ENCODE measurements around the gene HYLS1. TPM values are rescaled to one million over a fixed set of nuclear protein-coding genes. Genes with fewer than 3 reads are reported as not detected.
"Not testable (repeated sequence)": the region's sequence is repeated elsewhere in the genome, so short reads cannot be mapped to it uniquely, and the experiment has no call there.

HYLS1 gene, protein sequence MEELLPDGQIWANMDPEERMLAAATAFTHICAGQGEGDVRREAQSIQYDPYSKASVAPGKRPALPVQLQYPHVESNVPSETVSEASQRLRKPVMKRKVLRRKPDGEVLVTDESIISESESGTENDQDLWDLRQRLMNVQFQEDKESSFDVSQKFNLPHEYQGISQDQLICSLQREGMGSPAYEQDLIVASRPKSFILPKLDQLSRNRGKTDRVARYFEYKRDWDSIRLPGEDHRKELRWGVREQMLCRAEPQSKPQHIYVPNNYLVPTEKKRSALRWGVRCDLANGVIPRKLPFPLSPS
- 1 to 10 TPM; 6.1 to 8.7 (median 6.9) TPM for total RNA-seq
- polyA plus RNA-seq = 1 to 10 TPM; 3.0 to 4.6 (median 3.6) TPM

- Histone ChIP-seq H3K4me1 (peaks cover 0 to 13% (median 5%) of the 10 kb centered on the region in 4 donors), H3K27ac (peak within 1 kb of the TSS; percentile 93 to 99 (median 96)), H3K4me3 (peak within 1 kb of the TSS; percentile 59 to 88 (median 70)), H3K36me3 (peaks cover 0 to 2% (median 0%) of the 10 kb centered on the region in 4 donors), H3K9me3 (no peaks in the 10 kb centered on the region), H3K27me3 (no peaks in the 10 kb centered on the region)
- TF ChIP-seq EP300 (IDR thresholded peaks at IDR 0.05) (peak in 1 of 4 donors; percentile 24), POLR2AphosphoS5 (IDR thresholded peaks at IDR 0.05) (peak; percentile 85 to 95 (median 90)), POLR2A (IDR thresholded peaks at IDR 0.05) (peak; percentile 30 to 48)
- TF ChIP-seq, protein P1, sequence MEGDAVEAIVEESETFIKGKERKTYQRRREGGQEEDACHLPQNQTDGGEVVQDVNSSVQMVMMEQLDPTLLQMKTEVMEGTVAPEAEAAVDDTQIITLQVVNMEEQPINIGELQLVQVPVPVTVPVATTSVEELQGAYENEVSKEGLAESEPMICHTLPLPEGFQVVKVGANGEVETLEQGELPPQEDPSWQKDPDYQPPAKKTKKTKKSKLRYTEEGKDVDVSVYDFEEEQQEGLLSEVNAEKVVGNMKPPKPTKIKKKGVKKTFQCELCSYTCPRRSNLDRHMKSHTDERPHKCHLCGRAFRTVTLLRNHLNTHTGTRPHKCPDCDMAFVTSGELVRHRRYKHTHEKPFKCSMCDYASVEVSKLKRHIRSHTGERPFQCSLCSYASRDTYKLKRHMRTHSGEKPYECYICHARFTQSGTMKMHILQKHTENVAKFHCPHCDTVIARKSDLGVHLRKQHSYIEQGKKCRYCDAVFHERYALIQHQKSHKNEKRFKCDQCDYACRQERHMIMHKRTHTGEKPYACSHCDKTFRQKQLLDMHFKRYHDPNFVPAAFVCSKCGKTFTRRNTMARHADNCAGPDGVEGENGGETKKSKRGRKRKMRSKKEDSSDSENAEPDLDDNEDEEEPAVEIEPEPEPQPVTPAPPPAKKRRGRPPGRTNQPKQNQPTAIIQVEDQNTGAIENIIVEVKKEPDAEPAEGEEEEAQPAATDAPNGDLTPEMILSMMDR (IDR thresholded peaks at IDR 0.05) = peak in 1 of 4 experiments; percentile 19
- DNase-seq = peak; percentile 98
- intact Hi-C loops (cut with DNase I) = loop anchor here (5.0 kb wide), 1 partner anchor 260 kb away; the partner anchor contains the start of gene CHEK1
- WGBS, 2 donors = 1 to 4% methylated on average over 91 of the region's 91 CpGs
Measured at GRCh38 chr11:125887373-125888324, at the start of gene HYLS1. HYLS1 (plus strand) TSS chr11:125887668; CDS start chr11:125899369, 11,701 bp downstream.

- no peak for TF ChIP-seq EP300 (IDR thresholded peaks at IDR 0.05)
- TF ChIP-seq, protein P1 (IDR thresholded peaks at IDR 0.05) = no peak
- Histone ChIP-seq H3K4me1 (no peaks in the 10 kb centered on the region), H3K27me3 (no peaks in the 10 kb centered on the region), H3K36me3 (no peaks in the 10 kb centered on the region), H3K4me3 (no peak overlapping the region), H3K27ac (no peak overlapping the region), H3K9me3 (peaks cover 0 to 6% (median 3%) of the 10 kb centered on the region in 4 donors)
- DNase-seq = no peak
- intact Hi-C loops (cut with DNase I) = no loop called here
- 70 to 73% methylated on average over 3 of the region's 3 CpGs for WGBS, 2 donors
Measured at GRCh38 chr11:125842321-125842948, 45.0 kb upstream of the HYLS1 start.

DNA sequence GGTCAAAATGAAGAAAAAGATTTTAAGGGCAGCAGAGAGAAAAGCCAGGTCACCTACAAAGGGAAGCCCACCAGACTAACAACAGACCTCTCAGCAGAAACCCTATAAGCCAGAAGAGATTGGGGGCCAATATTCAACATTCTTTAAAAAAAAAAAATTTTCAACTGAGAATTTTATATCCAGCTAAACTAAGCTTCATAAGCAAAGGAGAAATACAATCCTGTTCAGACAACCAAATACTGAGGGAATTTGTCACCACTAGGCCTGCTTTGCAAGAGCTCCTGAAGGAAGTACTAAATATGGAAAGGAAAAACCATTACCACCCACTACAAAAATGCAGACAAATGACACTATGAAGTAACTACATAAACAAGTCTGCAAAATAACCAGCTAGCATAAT lies 41.3 kb upstream of the HYLS1 start:
- H3K9me3 ChIP-seq = peaks cover 0 to 6% (median 3%) of the 10 kb centered on the region in 4 donors
- no peaks in the 10 kb centered on the region for H3K27me3 ChIP-seq
- no peak overlapping the region for H3K27ac ChIP-seq
- H3K4me3 ChIP-seq = no peak overlapping the region
- intact Hi-C loops (cut with DNase I) = no loop called here
- no peak for DNase-seq
- TF ChIP-seq EP300 (IDR thresholded peaks at IDR 0.05) (no peak), POLR2A (IDR thresholded peaks at IDR 0.05) (no peak), POLR2AphosphoS5 (IDR thresholded peaks at IDR 0.05) (no peak)
- TF ChIP-seq, protein P1 (IDR thresholded peaks at IDR 0.05) = no peak
- no peaks in the 10 kb centered on the region for H3K36me3 ChIP-seq
- H3K4me1 ChIP-seq = no peaks in the 10 kb centered on the region

DNA sequence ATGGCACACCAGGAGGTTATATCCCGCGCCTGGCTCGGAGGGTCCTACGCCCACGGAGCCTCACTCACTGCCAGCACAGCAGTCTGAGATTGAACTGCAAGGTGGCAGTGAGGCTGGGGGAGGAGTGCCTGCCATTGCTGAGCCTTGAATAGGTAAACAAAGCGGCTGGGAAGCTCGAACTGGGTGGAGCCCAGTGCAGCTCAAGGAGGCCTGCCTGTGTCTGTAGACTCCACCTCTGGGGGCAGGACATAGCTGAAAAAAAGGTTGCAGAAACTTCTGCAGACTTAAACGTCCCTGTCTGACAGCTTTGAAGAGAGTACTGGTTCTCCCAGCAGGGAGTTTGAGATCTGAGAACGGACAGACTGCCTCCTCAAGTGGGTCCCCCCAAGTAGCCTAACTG lies 29.8 kb upstream of the HYLS1 start:
- H3K9me3 ChIP-seq; H3K36me3 ChIP-seq; H3K4me1 ChIP-seq; H3K4me3 ChIP-seq; intact Hi-C loops (cut with DNase I); H3K27ac ChIP-seq; DNase-seq; H3K27me3 ChIP-seq: not testable (repeated sequence)
- whole genome bisulfite sequencing, 2 donors = 80 to 83% methylated on average over 9 of the region's 9 CpGs

DNA sequence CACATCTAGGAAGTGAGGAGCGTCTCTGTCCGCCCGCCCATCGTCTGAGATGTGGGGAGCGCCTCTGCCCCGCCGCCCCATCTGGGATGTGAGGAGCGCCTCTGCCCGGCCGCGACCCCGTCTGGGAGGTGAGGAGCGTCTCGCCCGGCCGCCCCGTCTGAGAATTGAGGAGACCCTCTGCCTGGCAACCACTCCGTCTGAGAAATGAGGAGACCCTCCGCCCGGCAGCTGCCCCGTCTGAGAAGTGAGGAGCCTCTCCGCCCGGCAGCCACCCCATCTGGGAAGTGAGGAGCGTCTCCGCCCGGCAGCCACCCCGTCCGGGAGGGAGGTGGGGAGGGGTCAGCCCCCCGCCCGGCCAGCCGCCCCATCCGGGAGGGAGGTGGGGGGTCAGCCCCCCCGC lies 24.7 kb upstream of the HYLS1 start:
- intact Hi-C loops (cut with DNase I); DNase-seq: not testable (repeated sequence)

GRCh38 chr11:125865354-125865753 lies 22.1 kb upstream of the HYLS1 start:
- H3K36me3 ChIP-seq; H3K27me3 ChIP-seq; DNase-seq; intact Hi-C loops (cut with DNase I); H3K4me3 ChIP-seq; H3K4me1 ChIP-seq; H3K27ac ChIP-seq; H3K9me3 ChIP-seq: not testable (repeated sequence)
- 83 to 94% methylated on average over 4 of the region's 4 CpGs for WGBS, 2 donors

More for the DNA sequence above, 24.7 kb upstream of the HYLS1 start:
- H3K27ac ChIP-seq, H3K36me3 ChIP-seq, H3K4me3 ChIP-seq, H3K27me3 ChIP-seq, H3K9me3 ChIP-seq, H3K4me1 ChIP-seq: not testable (repeated sequence)
- WGBS, 2 donors = 93 to 97% methylated on average over 33 of the region's 33 CpGs

Measured in sigmoid colon (tissue), 7 donors.